Measurements from ENCODE around the gene HSPA14.

GRCh38 chr10:14879928-14880193, 41.8 kb downstream of the HSPA14 start:
- TF ChIP-seq GATA2 (IDR thresholded peaks at IDR 0.05; ENCODE audit: low read depth, low read length), result no peak
- no peak for TF ChIP-seq GATA3 (IDR thresholded peaks at IDR 0.05; ENCODE audit: low read depth, low read length)
